GM18517 (cell line): ENCODE measurements around the gene COX4I1.
"Not testable (repeated sequence)": the region's sequence is repeated elsewhere in the genome, so short reads cannot be mapped to it uniquely, and the experiment has no call there.

Source experiments
- ATAC-seq: cut with Tn5 transposase; IDR thresholded peaks from one replicate; pipeline ENCODE4 v1.9.1; 2021; ENCODE audit warnings: mild to moderate bottlenecking, moderate library complexity; ENCODE audit not compliant: unreplicated experiment

Gene COX4I1

GRCh38 chr16:85798283-85798776 is 1.2 kb upstream of the COX4I1 start:
- no peak for ATAC-seq

- ATAC-seq, result peak; percentile 22
These were observed 496 bp upstream of the COX4I1 start for GRCh38 chr16:85798901-85799496.

- peak; percentile 6 for ATAC-seq
These were observed 800 bp downstream of the COX4I1 start for GRCh38 chr16:85800321-85800669.

GRCh38 chr16:85803570-85803969 is 4.1 kb downstream of the COX4I1 start:
- no peak for ATAC-seq

GRCh38 chr16:85805442-85806045 is 6.0 kb downstream of the COX4I1 start:
- no peak for ATAC-seq

GRCh38 chr16:85806539-85806938 is 7.0 kb downstream of the COX4I1 start:
- ATAC-seq, result no peak

GRCh38 chr16:85807340-85807739 is 7.8 kb downstream of the COX4I1 start:
- ATAC-seq, result not testable (repeated sequence)

GRCh38 chr16:85808104-85808503 is 8.6 kb downstream of the COX4I1 start:
- ATAC-seq, result not testable (repeated sequence)

GRCh38 chr16:85808926-85809325 is 9.4 kb downstream of the COX4I1 start:
- ATAC-seq, result no peak

GRCh38 chr16:85809645-85810044 is 10.2 kb downstream of the COX4I1 start:
- no peak for ATAC-seq

GRCh38 chr16:85810097-85810741 is 10.7 kb downstream of the COX4I1 start:
- no peak for ATAC-seq

GRCh38 chr16:85810742-85811115 is 11.2 kb downstream of the COX4I1 start:
- no peak for ATAC-seq

GRCh38 chr16:85812031-85812807 is 12.7 kb downstream of the COX4I1 start:
- ATAC-seq, result no peak

GRCh38 chr16:85812811-85813700 is 13.6 kb downstream of the COX4I1 start:
- ATAC-seq, result no peak

- no peak for ATAC-seq
These were observed 16.7 kb downstream of the COX4I1 start for GRCh38 chr16:85816159-85816558.

- ATAC-seq, result not testable (repeated sequence)
These were observed 17.7 kb downstream of the COX4I1 start for GRCh38 chr16:85817195-85817594.

- no peak for ATAC-seq
These were observed 19.8 kb downstream of the COX4I1 start for GRCh38 chr16:85819245-85819644.

GRCh38 chr16:85819771-85820170 is 20.3 kb downstream of the COX4I1 start:
- no peak for ATAC-seq

GRCh38 chr16:85820604-85821372 is 21.3 kb downstream of the COX4I1 start:
- ATAC-seq, result no peak
